Ovary (tissue), 9 donors: ENCODE results near the gene CCDC83. TPM values are rescaled to one million over a fixed set of nuclear protein-coding genes. Genes with fewer than 3 reads are reported as not detected.

ENCODE experiments used
- DNase-seq, 5 donors: peaks; one replicate each; pipeline ENCODE4 v3.0.0-alpha.2; 2019 to 2020
- H3K27ac ChIP-seq, 2 donors: fragments of 200-600 bp; one replicate each; pipeline versions ENCODE4 v1.5.1 to v1.8.0; 2019 to 2022
- H3K27me3 ChIP-seq: fragments of 200-600 bp; one replicate; pipeline ENCODE4 v1.8.0; 2022
- H3K36me3 ChIP-seq: fragments of 200-600 bp; sonication (generic); one replicate; pipeline ENCODE4 v1.5.1; 2019
- H3K4me1 ChIP-seq: one replicate; pipeline ENCODE4 v1.8.1; 2013; ENCODE audit warnings: mild to moderate bottlenecking, moderate library complexity; ENCODE audit not compliant: insufficient read depth
- H3K4me3 ChIP-seq: fragments of 200-600 bp; sonication (generic); one replicate; pipeline ENCODE4 v1.5.1; 2017
- H3K9me3 ChIP-seq, 2 donors: fragments of 200-600 bp in 1 of 2; sonication (generic) in 1 of 2; one replicate each; pipeline versions ENCODE4 v1.5.1 to v1.8.1; 2013 to 2019; ENCODE audit warnings: mild to moderate bottlenecking in 1 of 2, moderate library complexity in 1 of 2
- CTCF ChIP-seq, 3 donors: fragments of 450-650 bp in 2 of 3; fragments of 200-600 bp in 1 of 3; IDR thresholded peaks; one replicate each; pipeline versions ENCODE4 v1.5.1 to v1.8.0; 2016 to 2022; ENCODE audit warnings: antibody characterized with exemption in 3 of 3, mild to moderate bottlenecking in 1 of 3
- EP300 ChIP-seq: sonication (generic); formaldehyde crosslinking; IDR thresholded peaks from one replicate; pipeline ENCODE4 v1.6.1; 2017; ENCODE audit warnings: antibody characterized with exemption
- POLR2A ChIP-seq: fragments of 450-650 bp; IDR thresholded peaks from one replicate; pipeline ENCODE4 v1.6.1; 2017; ENCODE audit warnings: antibody characterized with exemption, mild to moderate bottlenecking, moderate library complexity
- WGBS, 3 donors: extraction: QIAGEN DNeasy Blood & Tissue Kit in 1 of 3; methylation state at CpG; one replicate each; pipeline versions ENCODE4 v1.1.5 to v1.1.7; 2013 to 2017; 5-methylcytosine and 5-hydroxymethylcytosine counted together
- intact Hi-C, 4 donors: fragments of 100-400 bp; cut with DNase I; formaldehyde crosslinking; loops; one replicate each; pipeline versions ENCODE4 v1.11.0 to v1.15.1; 2022 to 2023
- polyA plus RNA-seq, 2 donors: library from polyadenylated mRNA; stranded (reverse); fragments of 200-250 nt in 1 of 2; fragments of 350-450 nt in 1 of 2; fragmentation: Illumina TruSeq in 1 of 2; extraction: RNeasy Lipid Tissue Mini Kit (QIAGEN cat#74804) in 1 of 2; gene quantifications; one replicate each; pipeline ENCODE4 v1.2.3, GENCODE V29; 2013 to 2014
- total RNA-seq, 7 donors: library from RNA; depleted of rRNA in 2 of 7; stranded (reverse); fragments of >200 nt in 2 of 7; fragmentation: NEBNext Ultra II Directional in 3 of 7; extraction: Animal tissue kit (Norgen Biotek cat#: 25700) in 3 of 7; gene quantifications; one replicate each; pipeline versions ENCODE4 v1.1.0 to v1.2.4, GENCODE V29; 2016 to 2023
- donor health status: DM: no; HTN: no; CAD: no; lungs with moderate emphysema.
- donor health status: DM: no; HTN: no; CAD: no.
- donor health status: Bipolar disorder and iron deficiency.
- donor health status: DM: yes; HTN: yes; CAD: no.
- donor health status: DM: no; HTN: no; CAD: no.
- donor health status: DM: yes; HTN: yes; CAD: no.

Gene CCDC83
- total and polyA plus RNA-seq, 9 donors, result not detected

- Histone ChIP-seq H3K36me3 (no peaks in the 10 kb centered on the region), H3K27me3 (no peaks in the 10 kb centered on the region), H3K9me3 (no peaks in the 10 kb centered on the region), H3K27ac (no peak overlapping the region), H3K4me3 (no peak overlapping the region), H3K4me1 (peaks cover 11% of the 10 kb centered on the region)
- DNase-seq, result no peak
- WGBS, 3 donors, result 1 to 5% (median 3%) methylated on average over 2 of the region's 2 CpGs
- intact Hi-C loops, result no loop called here
- TF ChIP-seq EP300, result no peak
- TF ChIP-seq CTCF (IDR thresholded peaks at IDR 0.05), result no peak
- no peak for TF ChIP-seq POLR2A
These were observed 27.2 kb upstream of the CCDC83 start for GRCh38 chr11:85827748-85828639.

GRCh38 chr11:85828640-85828978 is 26.6 kb upstream of the CCDC83 start:
- Histone ChIP-seq H3K27ac (no peak overlapping the region), H3K9me3 (no peaks in the 10 kb centered on the region), H3K36me3 (no peaks in the 10 kb centered on the region), H3K4me3 (no peak overlapping the region), H3K4me1 (peaks cover 11% of the 10 kb centered on the region), H3K27me3 (no peaks in the 10 kb centered on the region)
- intact Hi-C loops, result no loop called here
- TF ChIP-seq EP300 (no peak), POLR2A (no peak), CTCF (IDR thresholded peaks at IDR 0.05) (no peak)
- no peak for DNase-seq
- WGBS, 3 donors, result 45 to 51% (median 46%) methylated on average over 1 of the region's 1 CpG

GRCh38 chr11:85829172-85829571 is 26.0 kb upstream of the CCDC83 start:
- intact Hi-C loops, result no loop called here
- no peaks in the 10 kb centered on the region for H3K36me3 ChIP-seq
- TF ChIP-seq EP300 (no peak), CTCF (IDR thresholded peaks at IDR 0.05) (no peak), POLR2A (no peak)
- WGBS, 3 donors, result 98 to 99% (median 98%) methylated on average over 2 of the region's 2 CpGs
- H3K9me3 ChIP-seq, result no peaks in the 10 kb centered on the region
- H3K4me1 ChIP-seq, result peaks cover 11% of the 10 kb centered on the region
- H3K27me3 ChIP-seq, result no peaks in the 10 kb centered on the region
- no peak for DNase-seq
- no peak overlapping the region for H3K27ac ChIP-seq
- H3K4me3 ChIP-seq, result no peak overlapping the region

- Histone ChIP-seq H3K27ac (no peak overlapping the region), H3K9me3 (no peaks in the 10 kb centered on the region), H3K4me1 (peaks cover 11% of the 10 kb centered on the region), H3K4me3 (no peak overlapping the region), H3K36me3 (no peaks in the 10 kb centered on the region), H3K27me3 (no peaks in the 10 kb centered on the region)
- DNase-seq, result no peak
- intact Hi-C loops, result no loop called here
- no peak for TF ChIP-seq CTCF (IDR thresholded peaks at IDR 0.05)
- TF ChIP-seq POLR2A, result no peak
- no peak for TF ChIP-seq EP300
These were observed 24.1 kb upstream of the CCDC83 start for GRCh38 chr11:85831050-85831449.
